A549 (cell line): ENCODE measurements around the gene MOGAT2.

Experiments used
- ELK1 ChIP-seq: fragments of 150-350 bp; IDR thresholded peaks from 2 replicates; pipeline ENCODE4 v1.6.1; 2014; ENCODE audit warnings: low read depth, mild to moderate bottlenecking, low read length
- EP300 ChIP-seq, 2 experiments: fragments of >200 bp; sonication (Bioruptor Twin); formaldehyde crosslinking; IDR thresholded peaks; 2 replicates in 1 of 2; 3 replicates in 1 of 2; pipeline ENCODE4 v1.6.1; 2016 to 2017
- JUN ChIP-seq, 2 experiments: fragments of >200 bp; sonication (Bioruptor Twin); formaldehyde crosslinking; IDR thresholded peaks; 2 replicates in 1 of 2; 3 replicates in 1 of 2; pipeline ENCODE4 v1.6.1; 2016 to 2017
- MAZ ChIP-seq: fragments of 150-350 bp; IDR thresholded peaks from 2 replicates; pipeline ENCODE4 v1.6.1; 2014; ENCODE audit warnings: antibody characterized with exemption, low read depth, low read length, borderline replicate concordance
- PHF8 ChIP-seq: fragments of 200-600 bp; sonication (generic); IDR thresholded peaks from 2 replicates; pipeline ENCODE4 v1.6.1; 2016; ENCODE audit warnings: low read depth, mild to moderate bottlenecking, antibody characterized with exemption, moderate library complexity, borderline replicate concordance
- POLR2A ChIP-seq: IDR thresholded peaks from 2 replicates; pipeline ENCODE4 v1.6.1; 2012; ENCODE audit warnings: mild to moderate bottlenecking, low read length
- USF2 ChIP-seq: fragments of 450-650 bp; IDR thresholded peaks from 2 replicates; pipeline ENCODE4 v1.6.1; 2014; ENCODE audit warnings: antibody characterized with exemption
- TF ChIP-seq, protein P1 (sequence below): fragments of >200 bp; sonication (Bioruptor Twin); formaldehyde crosslinking; IDR thresholded peaks from 3 replicates; pipeline ENCODE4 v1.5.1; 2016
- TF ChIP-seq, protein P2 (sequence below): fragments of 250-450 bp; sonication (Bioruptor Pico); IDR thresholded peaks from 2 replicates; pipeline ENCODE4 v1.5.0; 2020; ENCODE audit warnings: low read depth, mild to moderate bottlenecking, moderate library complexity

DNA sequence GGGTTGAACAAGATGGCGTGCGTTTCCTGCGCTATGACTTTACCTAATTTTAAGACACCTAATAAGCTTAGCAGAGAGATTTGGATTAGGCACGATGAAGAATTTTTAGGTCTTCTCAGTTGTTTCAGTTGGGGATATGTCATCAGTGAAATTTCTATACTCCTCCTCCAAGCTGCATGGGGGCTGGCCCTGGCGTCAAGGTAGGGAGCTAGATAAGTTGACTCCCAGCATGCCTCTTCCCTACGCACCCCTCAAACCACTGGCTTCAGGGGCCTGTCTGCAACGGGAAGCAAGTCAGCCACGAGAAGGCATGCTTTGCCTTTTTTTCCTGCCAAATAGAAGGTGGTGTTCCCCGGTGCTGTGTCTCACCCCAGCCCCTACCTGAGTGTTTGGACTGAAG, 64.2 kb downstream of the MOGAT2 start:
- TF ChIP-seq, protein P1, sequence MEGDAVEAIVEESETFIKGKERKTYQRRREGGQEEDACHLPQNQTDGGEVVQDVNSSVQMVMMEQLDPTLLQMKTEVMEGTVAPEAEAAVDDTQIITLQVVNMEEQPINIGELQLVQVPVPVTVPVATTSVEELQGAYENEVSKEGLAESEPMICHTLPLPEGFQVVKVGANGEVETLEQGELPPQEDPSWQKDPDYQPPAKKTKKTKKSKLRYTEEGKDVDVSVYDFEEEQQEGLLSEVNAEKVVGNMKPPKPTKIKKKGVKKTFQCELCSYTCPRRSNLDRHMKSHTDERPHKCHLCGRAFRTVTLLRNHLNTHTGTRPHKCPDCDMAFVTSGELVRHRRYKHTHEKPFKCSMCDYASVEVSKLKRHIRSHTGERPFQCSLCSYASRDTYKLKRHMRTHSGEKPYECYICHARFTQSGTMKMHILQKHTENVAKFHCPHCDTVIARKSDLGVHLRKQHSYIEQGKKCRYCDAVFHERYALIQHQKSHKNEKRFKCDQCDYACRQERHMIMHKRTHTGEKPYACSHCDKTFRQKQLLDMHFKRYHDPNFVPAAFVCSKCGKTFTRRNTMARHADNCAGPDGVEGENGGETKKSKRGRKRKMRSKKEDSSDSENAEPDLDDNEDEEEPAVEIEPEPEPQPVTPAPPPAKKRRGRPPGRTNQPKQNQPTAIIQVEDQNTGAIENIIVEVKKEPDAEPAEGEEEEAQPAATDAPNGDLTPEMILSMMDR, result no peak
- TF ChIP-seq PHF8 (no peak), POLR2A (no peak), MAZ (no peak), ELK1 (no peak), EP300 (IDR thresholded peaks at IDR 0.05) (no peak), USF2 (no peak), JUN (IDR thresholded peaks at IDR 0.05) (no peak)
- TF ChIP-seq, protein P2, sequence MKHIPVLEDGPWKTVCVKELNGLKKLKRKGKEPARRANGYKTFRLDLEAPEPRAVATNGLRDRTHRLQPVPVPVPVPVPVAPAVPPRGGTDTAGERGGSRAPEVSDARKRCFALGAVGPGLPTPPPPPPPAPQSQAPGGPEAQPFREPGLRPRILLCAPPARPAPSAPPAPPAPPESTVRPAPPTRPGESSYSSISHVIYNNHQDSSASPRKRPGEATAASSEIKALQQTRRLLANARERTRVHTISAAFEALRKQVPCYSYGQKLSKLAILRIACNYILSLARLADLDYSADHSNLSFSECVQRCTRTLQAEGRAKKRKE (CRISPR knock-in tag), result no peak
